ENCODE data around the gene RPRML. TPM values are rescaled to one million over a fixed set of nuclear protein-coding genes. Genes with fewer than 3 reads are reported as not detected.

Gene RPRML
- polyA plus RNA-seq, 2 of the 4 experiments (the other 2 are of a cell fraction), result 0.10 TPM

- CTCF ChIA-PET, result interaction anchor here (28.3 to 32.4 kb wide), 2 partner anchors 1 to 14 kb away, joined by 460 read pairs; partner anchors contain the start of gene RPRML
- no peak overlapping the region for H3K4me2 ChIP-seq
- no peak for DNase-seq (ENCODE audit: low read depth in 1 of 2, low spot score in 1 of 2)
- H3K27ac ChIP-seq, result no peak overlapping the region
- H3K4me3 ChIP-seq, result no peak overlapping the region
- POLR2A ChIA-PET, result no interaction called here
- H3K9me3 ChIP-seq, result no peaks in the 10 kb centered on the region
- peak in 1 of 2 experiments; percentile 6; a peak in 1 of 6 replicates for ATAC-seq
- no peaks in the 10 kb centered on the region for H3K4me1 ChIP-seq
- WGBS (ENCODE audit: missing lambda C conversion rate), result 80% methylated on average over 7 of the region's 7 CpGs
- TF ChIP-seq ZC3H11A (IDR thresholded peaks at IDR 0.05) (no peak), MAFK (IDR thresholded peaks at IDR 0.05; ENCODE audit: partially characterized antibody) (no peak), POLR2A (IDR thresholded peaks at IDR 0.05; ENCODE audit: low read length) (no peak), REST (IDR thresholded peaks at IDR 0.05) (no peak), RARB (CRISPR knock-in tag; IDR thresholded peaks at IDR 0.05) (no peak), HOXA7 (CRISPR knock-in tag; IDR thresholded peaks at IDR 0.05) (no peak), GATA3 (IDR thresholded peaks at IDR 0.05; ENCODE audit: borderline replicate concordance) (no peak), BCL3 (IDR thresholded peaks at IDR 0.05) (no peak), FOSB (CRISPR knock-in tag; IDR thresholded peaks at IDR 0.05) (no peak), CHD4 (IDR thresholded peaks at IDR 0.05; ENCODE audit: borderline replicate concordance) (no peak), HES2 (IDR thresholded peaks at IDR 0.05) (no peak), CBX8 (IDR thresholded peaks at IDR 0.05) (no peak), PHF8 (IDR thresholded peaks at IDR 0.05; ENCODE audit: borderline replicate concordance, low read depth) (no peak), BHLHE40 (IDR thresholded peaks at IDR 0.05; ENCODE audit: low read depth, low read length) (no peak)
- TF ChIP-seq, protein P1, sequence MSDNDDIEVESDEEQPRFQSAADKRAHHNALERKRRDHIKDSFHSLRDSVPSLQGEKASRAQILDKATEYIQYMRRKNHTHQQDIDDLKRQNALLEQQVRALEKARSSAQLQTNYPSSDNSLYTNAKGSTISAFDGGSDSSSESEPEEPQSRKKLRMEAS (IDR thresholded peaks at IDR 0.05), result no peak
- no peak for FAIRE-seq
Observed at GRCh38 chr17:46950342-46950996, 28.6 kb downstream of the RPRML start.

- POLR2A ChIA-PET, result no interaction called here
- TF ChIP-seq ZC3H11A (IDR thresholded peaks at IDR 0.05) (no peak), CHD2 (IDR thresholded peaks at IDR 0.05; ENCODE audit: low read length, partially characterized antibody) (no peak), EHMT2 (IDR thresholded peaks at IDR 0.05; ENCODE audit: low read depth) (no peak), FOXS1 (CRISPR knock-in tag; IDR thresholded peaks at IDR 0.05) (no peak), MAFK (IDR thresholded peaks at IDR 0.05; ENCODE audit: partially characterized antibody) (no peak), CBX8 (IDR thresholded peaks at IDR 0.05) (no peak), RFX5 (IDR thresholded peaks at IDR 0.05) (no peak), TFCP2L1 (CRISPR knock-in tag; IDR thresholded peaks at IDR 0.05) (no peak)
- TF ChIP-seq, protein P2, sequence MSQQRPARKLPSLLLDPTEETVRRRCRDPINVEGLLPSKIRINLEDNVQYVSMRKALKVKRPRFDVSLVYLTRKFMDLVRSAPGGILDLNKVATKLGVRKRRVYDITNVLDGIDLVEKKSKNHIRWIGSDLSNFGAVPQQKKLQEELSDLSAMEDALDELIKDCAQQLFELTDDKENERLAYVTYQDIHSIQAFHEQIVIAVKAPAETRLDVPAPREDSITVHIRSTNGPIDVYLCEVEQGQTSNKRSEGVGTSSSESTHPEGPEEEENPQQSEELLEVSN (IDR thresholded peaks at IDR 0.05; ENCODE audit: borderline replicate concordance, low read depth), result no peak
- Histone ChIP-seq H3K4me3 (no peak overlapping the region), H3K27ac (no peak overlapping the region), H3K9me3 (no peaks in the 10 kb centered on the region), H3K4me1 (no peaks in the 10 kb centered on the region), H3K4me2 (no peak overlapping the region)
- ATAC-seq (peak; percentile 20 to 47; a peak in 4 of 6 replicates), FAIRE-seq (no peak), DNase-seq (ENCODE audit: low read depth in 1 of 2, low spot score in 1 of 2) (no peak)
- CTCF ChIA-PET, result interaction anchor here (4.5 to 32.4 kb wide), 3 partner anchors 2 to 107 kb away, joined by 21 to 460 read pairs (median 460); partner anchors contain the start of gene RPRML
- WGBS (ENCODE audit: missing lambda C conversion rate), result 82% methylated on average over 11 of the region's 11 CpGs
Observed at GRCh38 chr17:46949291-46950174, 29.5 kb downstream of the RPRML start.

All from A549 (cell line).